T follicular helper cell (primary cell): Measurements from ENCODE around the gene SMAD3.

Experiments
- DNase-seq: peaks from one replicate; pipeline ENCODE4 v3.0.0-alpha.2; 2020; ENCODE audit warnings: low read depth

Gene SMAD3

GRCh38 chr15:67166280-67167009 lies 101.0 kb downstream of the SMAD3 start:
- no peak for DNase-seq

- DNase-seq: no peak
These were observed 101.7 kb downstream of the SMAD3 start for GRCh38 chr15:67167091-67167490.

- no peak for DNase-seq
These were observed 103.3 kb downstream of the SMAD3 start for GRCh38 chr15:67168694-67169093.

- no peak for DNase-seq
These were observed 104.9 kb downstream of the SMAD3 start for GRCh38 chr15:67170143-67170925.

- DNase-seq: no peak
These were observed 106.1 kb downstream of the SMAD3 start for GRCh38 chr15:67171471-67171870.

- DNase-seq: no peak
These were observed 106.8 kb downstream of the SMAD3 start for GRCh38 chr15:67172172-67172571.

DNA sequence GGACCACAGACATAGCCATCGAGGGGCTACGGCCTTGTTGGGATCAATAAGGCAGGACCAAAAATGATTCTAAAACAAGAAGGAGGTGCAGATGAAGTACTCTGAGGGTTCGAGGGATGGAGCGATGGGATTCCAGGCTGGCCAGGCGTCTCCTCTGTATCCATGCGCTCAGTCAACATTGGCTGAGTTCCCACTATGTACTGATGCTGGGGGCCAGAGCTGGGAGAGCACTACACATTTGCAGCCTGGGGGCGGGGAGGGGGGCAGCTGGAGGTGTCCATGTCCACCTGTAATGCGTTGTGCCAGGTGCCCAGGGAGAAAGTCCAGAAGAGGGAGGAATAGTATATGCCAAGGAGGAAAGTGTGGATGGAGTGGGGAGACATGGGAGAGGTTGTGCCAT lies 107.6 kb downstream of the SMAD3 start:
- no peak for DNase-seq

- no peak for DNase-seq
These were observed 108.4 kb downstream of the SMAD3 start for GRCh38 chr15:67173786-67174185.

DNA sequence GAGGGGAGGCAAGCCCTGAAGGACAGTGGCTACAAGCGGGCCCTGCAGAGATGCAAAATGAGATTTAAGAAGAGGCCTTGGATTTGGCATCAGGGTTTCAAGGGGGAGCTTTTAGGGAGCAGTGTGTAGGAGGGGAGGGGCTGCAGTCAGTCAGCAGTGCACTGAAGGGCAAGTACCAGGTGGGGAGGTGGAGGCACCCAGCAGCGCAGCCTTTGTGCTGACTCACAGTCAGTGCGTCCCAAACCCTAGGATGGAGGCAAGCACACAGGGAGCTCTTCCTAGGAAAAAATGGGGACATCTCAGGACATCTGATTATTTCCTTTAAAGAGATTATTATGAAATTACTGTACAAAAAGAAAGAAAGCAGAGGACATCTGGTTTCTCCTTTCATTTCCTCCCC lies 109.0 kb downstream of the SMAD3 start:
- no peak for DNase-seq

- DNase-seq: no peak
These were observed 109.6 kb downstream of the SMAD3 start for GRCh38 chr15:67174864-67175573.

DNA sequence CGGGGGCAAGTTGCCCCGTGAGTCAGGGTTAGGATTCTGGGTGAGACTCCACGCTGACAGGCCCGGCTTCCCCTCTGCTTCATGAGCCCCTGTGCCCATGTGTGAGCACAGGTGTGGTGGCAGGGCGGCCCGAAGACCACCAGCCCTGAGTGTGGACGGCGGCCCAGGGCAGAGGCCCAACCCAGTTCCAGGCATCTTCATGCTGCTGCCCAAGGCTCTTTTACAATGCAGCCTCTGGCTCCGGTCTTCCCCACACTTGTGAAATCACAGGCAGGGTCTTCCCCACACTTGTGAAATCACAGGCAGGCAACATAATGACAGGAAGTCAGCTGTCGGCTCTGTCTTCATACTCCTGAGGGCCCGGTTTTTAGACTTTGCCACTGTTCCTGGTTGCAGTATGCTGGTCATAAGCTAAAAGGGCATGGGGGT lies 110.3 kb downstream of the SMAD3 start:
- DNase-seq: no peak

DNA sequence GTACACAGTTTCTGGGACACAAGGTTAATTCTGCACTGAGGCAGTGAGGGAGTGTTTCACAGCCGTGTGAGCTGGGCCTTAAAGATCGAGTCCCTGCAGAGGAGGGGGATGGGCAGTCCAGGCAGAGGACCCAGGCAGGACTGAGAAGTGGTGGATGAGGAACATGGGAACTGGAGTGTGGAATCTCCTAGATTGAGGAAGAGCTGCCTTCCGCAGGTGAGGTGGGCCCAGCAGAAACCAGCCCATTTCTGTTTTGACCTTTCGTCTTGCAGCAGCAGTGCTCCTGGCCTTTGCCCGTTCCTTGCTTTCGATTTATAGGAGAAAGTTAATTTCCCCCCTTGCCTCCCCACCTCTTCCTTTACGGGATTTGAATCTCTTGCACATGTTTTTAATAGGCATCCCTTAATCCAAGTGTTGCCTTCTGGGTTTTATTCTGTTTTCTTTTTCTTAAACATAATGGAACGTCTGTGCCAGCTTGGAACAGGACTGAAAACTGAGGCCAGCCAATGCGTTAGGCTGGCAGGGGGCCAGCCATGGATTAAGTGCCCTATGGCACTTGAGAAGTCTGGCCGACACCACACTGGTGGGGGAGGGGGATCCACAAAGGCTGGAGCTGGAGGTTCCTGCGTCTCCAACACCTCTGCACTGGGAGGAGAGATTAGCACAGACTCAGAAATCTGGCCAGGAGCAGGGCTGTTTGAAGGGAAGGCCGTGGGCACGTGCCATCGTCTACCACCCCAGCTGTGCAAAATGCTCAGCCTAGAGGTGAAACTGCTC lies 111.0 kb downstream of the SMAD3 start:
- DNase-seq: no peak

DNA sequence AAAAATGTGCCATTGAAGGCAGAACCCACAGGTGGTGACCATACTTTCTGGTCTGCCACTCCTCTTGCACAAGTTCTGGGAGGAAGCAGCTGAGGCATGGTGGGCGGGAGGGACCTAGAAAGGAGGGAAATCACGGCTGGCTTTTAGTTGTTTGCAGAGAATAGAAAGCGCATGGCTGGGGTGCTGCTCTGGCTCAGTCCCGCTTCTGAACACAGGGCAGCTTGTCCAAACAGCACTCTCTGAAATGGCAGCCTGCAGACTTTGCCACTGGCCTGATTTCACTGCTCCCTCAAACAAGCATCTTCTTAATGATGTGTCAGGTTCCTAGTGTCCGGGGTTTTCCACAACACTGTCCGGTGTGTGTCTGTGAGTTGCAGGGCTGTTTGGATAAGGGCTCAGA lies 112.3 kb downstream of the SMAD3 start:
- DNase-seq: no peak

DNA sequence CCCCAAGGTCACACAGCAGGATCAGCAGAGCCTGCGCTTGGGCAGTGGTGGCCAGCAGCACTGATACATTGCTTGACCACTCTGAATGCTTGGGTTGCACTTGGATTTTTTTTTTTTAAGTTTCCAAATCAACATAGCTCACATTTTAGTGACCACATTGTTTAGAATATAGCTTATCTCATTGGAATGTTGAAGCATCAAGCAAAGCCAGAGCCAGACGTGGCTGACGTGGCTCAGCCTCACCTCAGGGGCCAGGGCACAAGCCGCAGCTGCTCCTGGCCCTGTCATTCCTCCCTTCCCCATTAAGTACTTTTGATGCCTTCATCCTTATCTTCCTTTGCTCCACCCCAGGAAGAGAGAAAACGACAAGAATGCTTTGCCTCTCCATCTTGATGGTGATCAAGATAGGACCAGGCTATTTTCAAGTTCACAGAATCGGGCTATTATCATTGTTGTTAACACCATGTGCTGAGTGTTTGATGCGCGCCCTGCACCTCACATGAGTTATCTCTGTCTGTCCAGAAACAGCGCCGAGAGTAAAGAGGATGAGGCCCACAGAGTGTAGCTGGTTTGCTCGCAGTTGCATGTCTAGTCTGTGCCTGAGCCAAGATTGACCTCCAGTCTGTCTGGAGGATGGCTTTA lies 113.3 kb downstream of the SMAD3 start:
- DNase-seq: no peak

- no peak for DNase-seq
These were observed 114.1 kb downstream of the SMAD3 start for GRCh38 chr15:67179411-67179995.

GRCh38 chr15:67180035-67180434 lies 114.6 kb downstream of the SMAD3 start:
- DNase-seq: no peak

DNA sequence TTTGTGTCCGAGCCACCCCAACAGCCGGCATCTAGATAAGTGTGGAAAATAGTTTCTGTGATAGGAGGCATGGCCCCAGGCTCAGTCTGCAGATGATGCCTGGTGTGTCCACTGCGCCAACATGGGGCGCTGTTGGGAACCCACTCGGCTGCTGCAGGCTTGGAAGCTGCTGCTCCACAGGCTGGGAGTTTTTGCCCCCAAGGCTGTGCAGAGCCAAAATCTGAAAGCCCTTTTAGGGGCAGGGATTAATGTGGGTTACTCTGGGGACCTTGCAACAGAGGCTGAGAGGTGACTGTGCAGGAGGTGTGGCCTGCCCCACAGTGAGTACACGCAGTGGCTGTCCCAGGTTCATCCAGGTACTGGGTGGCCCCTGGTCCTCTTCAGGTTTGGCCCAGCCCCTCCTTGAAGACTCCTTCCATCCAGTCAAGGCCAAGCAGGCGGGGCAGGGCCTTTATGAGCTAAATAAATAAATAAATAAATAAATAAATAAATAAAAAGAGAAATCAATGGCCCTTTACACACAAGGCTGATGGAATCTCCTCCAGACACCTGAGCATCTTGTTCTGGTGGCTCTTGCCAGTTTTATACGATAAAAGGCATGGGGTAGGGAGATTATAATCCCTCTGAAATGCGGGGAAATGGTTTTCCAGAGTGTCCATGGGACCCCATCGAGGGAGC lies 115.3 kb downstream of the SMAD3 start:
- DNase-seq: no peak

DNA sequence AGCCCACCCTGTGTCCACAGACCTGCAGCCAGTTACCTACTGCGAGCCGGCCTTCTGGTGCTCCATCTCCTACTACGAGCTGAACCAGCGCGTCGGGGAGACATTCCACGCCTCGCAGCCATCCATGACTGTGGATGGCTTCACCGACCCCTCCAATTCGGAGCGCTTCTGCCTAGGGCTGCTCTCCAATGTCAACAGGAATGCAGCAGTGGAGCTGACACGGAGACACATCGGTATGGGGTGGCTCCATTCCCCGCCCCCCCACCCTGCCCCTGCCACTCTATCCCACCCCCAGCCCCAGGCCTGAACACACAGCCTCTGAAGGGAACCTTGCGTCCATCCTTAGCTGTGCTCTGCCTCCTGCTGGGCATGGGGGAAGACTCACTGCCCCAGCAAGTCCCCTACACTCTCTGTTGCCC lies 115.8 kb downstream of the SMAD3 start:
- DNase-seq: no peak

DNA sequence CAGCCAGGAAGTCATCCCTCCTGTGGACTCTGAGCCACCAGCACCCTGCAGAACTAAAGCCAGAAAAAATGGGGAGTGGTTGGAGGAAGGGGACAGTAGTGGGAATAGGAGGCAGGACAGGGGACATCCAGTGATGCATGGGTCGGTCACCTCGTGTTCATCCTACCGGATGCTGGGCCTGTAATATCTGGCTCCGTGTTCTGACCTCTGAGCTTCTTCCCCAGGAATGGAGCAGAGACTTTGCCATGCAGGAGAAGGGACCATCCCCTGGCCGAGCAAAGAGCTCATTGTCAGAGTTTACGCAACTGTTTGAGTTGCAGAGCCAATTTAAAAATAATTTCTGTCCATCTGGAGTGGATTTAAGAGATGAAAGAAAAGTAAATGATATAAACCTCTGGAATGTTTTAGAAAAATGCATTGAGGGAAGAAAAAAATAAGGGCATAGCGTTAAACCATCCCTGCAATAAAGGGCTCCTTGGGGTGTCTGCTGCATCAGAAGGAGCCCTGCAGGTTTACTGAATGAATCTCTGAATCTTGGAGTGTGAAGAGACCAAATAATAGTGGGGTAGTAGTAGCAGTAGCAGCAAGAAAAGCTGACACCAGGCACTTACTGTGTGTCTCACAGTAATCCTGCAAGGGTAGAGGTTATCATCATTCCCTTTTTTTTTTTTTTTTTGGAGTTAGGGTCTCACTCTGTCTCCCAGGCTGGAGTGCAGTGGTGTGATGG lies 118.2 kb downstream of the SMAD3 start:
- DNase-seq: no peak
